Mammary epithelial cell (primary cell): ENCODE measurements around the gene DCHS2.

Source experiments
- CTCF ChIP-seq, 2 donors: IDR thresholded peaks in 1 of 2; conservative IDR thresholded peaks in 1 of 2; 2 replicates each; pipeline ENCODE4 v1.5.1; 2011 to 2012; ENCODE audit warnings: inconsistent platforms in 2 of 2, low read length in 2 of 2, mild to moderate bottlenecking in 2 of 2, control low read depth in 1 of 2, low read depth in 1 of 2; ENCODE audit not compliant: insufficient read depth in 1 of 2; ENCODE audit errors: extremely low read depth in 1 of 2
- EZH2 ChIP-seq: IDR thresholded peaks from 2 replicates; pipeline ENCODE4 v1.6.1; 2012; ENCODE audit warnings: low read length, inconsistent platforms, borderline replicate concordance

GRCh38 chr4:154230091-154230490 lies 261.5 kb downstream of the DCHS2 start:
- no peak for TF ChIP-seq CTCF (conservative IDR thresholded peaks at IDR 0.05 in 1 of 2, IDR thresholded peaks at IDR 0.05 in 1 of 2; ENCODE audit: extremely low read depth in 1 of 2, insufficient read depth in 1 of 2, low read depth in 1 of 2, low read length in 2 of 2)
- TF ChIP-seq EZH2: no peak
